ENCODE results near the gene HOXC6. TPM values are rescaled to one million over a fixed set of nuclear protein-coding genes. Genes with fewer than 3 reads are reported as not detected.
A peak's percentile ranks its signal among the peaks of the same experiment; 100 is the strongest.
"Not testable (repeated sequence)": the region's sequence is repeated elsewhere in the genome, so short reads cannot be mapped to it uniquely, and the experiment has no call there.

The HOXC6 gene
- polyA plus RNA-seq, 3 donors from 2014 or later, result not detected

DNA sequence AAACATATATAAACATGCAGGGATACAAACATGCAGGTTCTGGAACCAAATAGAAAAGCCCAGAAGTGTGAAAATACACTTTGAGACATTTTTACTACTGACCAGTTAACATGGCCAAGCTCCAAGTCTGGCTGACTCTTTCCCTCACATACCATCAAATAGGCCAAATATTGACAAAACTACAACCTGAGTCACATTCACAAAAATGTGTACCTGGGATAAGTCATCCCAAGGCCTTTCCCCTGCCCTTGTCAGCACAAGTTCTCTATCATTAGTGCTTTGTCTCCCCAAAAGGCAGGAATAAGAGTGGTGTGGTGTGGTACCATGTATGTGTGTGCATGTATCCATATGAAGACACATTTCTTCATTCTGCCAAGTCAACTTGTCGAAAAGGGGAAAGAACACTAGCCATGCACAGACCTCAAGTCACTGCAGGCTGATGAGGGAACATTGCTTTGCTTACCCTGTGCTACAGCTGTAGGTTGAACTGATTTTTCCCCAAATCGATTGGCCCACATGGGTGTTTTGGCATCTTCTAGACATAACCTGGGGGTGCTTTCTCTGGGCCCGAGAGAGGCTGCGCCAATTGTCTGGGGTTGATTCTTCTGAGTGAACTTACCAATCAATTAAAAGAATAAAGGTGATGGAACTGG is 40.3 kb downstream of the HOXC6 start:
- peaks cover 6 to 13% (median 8%) of the 10 kb centered on the region in 3 donors for H3K27me3 Mint-ChIP-seq (ENCODE audit: low read depth in 3 of 3)
- H3K4me1 Mint-ChIP-seq, result no peaks in the 10 kb centered on the region
- no peak overlapping the region for H3K27ac Mint-ChIP-seq
- no peak for DNase-seq
- no peaks in the 10 kb centered on the region for H3K36me3 Mint-ChIP-seq
- H3K4me3 Mint-ChIP-seq, result no peak overlapping the region
- no peaks in the 10 kb centered on the region for H3K9me3 Mint-ChIP-seq

DNA sequence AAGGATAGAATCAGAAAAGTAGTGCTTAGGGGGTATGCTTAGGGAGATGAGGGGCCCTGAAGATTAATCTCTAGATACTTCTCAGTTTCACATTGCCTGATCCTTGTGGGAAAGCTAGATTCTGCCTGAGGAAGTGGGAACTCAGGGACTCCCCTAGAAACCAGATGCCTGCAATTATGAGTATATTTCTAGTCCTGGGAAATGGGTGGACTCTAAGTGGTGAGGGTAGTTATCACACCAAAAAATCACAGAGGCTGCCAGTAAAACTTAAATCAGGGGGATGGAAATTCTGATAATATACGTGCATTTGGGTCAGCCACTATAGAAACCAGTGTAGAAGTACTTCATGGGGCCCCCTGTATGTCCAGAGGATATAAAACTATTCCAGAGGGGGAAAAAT is 43.7 kb downstream of the HOXC6 start:
- no peak overlapping the region for H3K27ac Mint-ChIP-seq
- no peaks in the 10 kb centered on the region for H3K4me1 Mint-ChIP-seq

DNA sequence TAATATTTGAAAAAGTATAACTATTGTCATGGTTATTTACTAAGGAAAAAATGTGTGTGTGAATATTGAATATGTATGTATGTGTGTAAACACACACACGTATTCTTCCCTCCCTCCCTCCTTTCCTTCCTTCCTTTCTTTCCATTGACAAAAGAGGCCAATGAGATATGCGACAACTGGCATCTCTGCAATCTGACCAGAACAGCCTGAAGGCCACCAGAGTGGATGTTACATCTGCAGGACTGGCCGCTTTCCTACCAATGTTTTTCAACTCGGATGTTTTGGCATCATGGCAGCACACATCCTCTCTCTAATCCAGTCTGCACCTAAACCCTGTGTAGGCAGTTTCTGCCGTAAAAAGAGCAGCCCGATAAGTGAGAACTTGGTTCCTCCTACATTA is 46.1 kb downstream of the HOXC6 start:
- H3K36me3 Mint-ChIP-seq, result peaks cover 0 to 3% (median 0%) of the 10 kb centered on the region in 3 donors

More for the DNA sequence above, 43.7 kb downstream of the HOXC6 start:
- Mint-ChIP-seq H3K4me3 (no peak overlapping the region), H3K27me3 (ENCODE audit: low read depth in 3 of 3) (peaks cover 6 to 9% (median 7%) of the 10 kb centered on the region in 3 donors), H3K36me3 (no peaks in the 10 kb centered on the region), H3K9me3 (no peaks in the 10 kb centered on the region)
- DNase-seq, result no peak

DNA sequence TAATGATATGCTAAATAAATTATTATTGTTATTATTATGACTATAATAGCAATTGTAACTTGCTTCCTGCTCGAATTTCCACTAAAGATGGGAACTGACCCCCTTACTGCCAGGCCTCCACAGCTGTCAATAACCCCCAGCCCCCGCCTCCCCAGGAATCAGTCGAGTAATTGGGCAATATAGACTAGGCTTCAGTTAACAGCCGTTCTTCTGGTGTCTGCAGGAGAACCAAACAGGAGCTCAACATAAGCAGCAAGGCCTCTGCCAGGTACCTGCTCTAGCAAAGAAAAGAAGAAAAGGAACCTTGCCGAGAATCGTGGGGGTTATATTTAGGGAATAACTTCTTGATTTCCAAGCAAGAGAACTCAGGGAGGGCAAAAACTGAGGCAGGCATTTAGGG is 47.2 kb downstream of the HOXC6 start:
- no peak overlapping the region for H3K4me3 Mint-ChIP-seq
- DNase-seq, result no peak
- H3K4me1 Mint-ChIP-seq, result peaks cover 3 to 4% of the 10 kb centered on the region in 2 donors
- H3K36me3 Mint-ChIP-seq, result peaks cover 0 to 3% (median 0%) of the 10 kb centered on the region in 3 donors
- H3K27ac Mint-ChIP-seq, result no peak overlapping the region
- peaks cover 4 to 7% (median 5%) of the 10 kb centered on the region in 3 donors for H3K27me3 Mint-ChIP-seq (ENCODE audit: low read depth in 3 of 3)
- H3K9me3 Mint-ChIP-seq, result no peaks in the 10 kb centered on the region

More for the DNA sequence above, 46.1 kb downstream of the HOXC6 start:
- peaks cover 0 to 2% of the 10 kb centered on the region in 2 donors for H3K4me1 Mint-ChIP-seq
- H3K27ac Mint-ChIP-seq, result no peak overlapping the region
- no peak for DNase-seq
- no peak overlapping the region for H3K4me3 Mint-ChIP-seq
- H3K9me3 Mint-ChIP-seq, result no peaks in the 10 kb centered on the region
- H3K27me3 Mint-ChIP-seq (ENCODE audit: low read depth in 3 of 3), result peaks cover 4 to 8% (median 5%) of the 10 kb centered on the region in 3 donors

DNA sequence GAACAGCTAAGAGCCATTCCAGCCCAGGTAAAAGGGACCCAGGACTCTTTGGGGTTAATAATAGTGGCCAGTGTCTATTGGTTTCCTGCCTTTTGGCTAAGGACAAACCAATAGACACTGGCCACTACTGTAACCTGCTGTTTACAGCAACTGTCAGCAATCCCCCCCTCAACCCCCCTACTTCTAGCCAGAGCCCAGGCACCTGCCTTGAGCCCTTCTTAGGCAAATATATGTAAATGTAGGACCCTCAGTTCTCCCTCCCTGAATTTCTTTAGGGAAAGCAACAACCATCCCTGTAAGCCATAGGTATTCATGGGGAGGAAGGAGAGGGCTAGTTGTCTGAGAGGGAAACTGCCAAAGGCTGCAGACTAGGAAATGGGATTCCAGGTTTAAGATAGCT is 47.7 kb downstream of the HOXC6 start:
- Mint-ChIP-seq H3K27ac (no peak overlapping the region), H3K4me1 (peaks cover 8 to 9% of the 10 kb centered on the region in 2 donors), H3K9me3 (no peaks in the 10 kb centered on the region), H3K36me3 (peaks cover 0 to 3% (median 0%) of the 10 kb centered on the region in 3 donors), H3K4me3 (no peak overlapping the region), H3K27me3 (ENCODE audit: low read depth in 3 of 3) (peaks cover 6 to 11% (median 7%) of the 10 kb centered on the region in 3 donors)
- no peak for DNase-seq

DNA sequence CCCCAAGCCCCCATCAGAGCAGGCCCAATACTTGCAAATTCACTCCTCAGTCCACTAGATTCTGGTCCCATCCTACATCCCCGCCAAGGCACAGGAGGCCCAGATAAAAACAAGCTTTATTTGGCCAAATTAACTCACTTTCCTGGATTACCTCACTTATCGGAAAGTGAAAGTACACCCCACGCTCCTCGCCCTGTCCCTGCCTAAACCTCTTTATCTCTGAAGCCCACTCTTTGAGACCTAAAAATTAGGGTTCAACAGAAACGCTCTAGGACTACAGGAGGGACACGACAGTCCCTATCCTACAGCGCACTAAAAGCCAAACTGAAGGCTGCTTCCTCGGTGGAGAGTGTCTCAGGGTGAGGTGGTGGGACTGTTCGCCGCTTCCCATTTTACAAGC is 49.6 kb downstream of the HOXC6 start:
- not testable (repeated sequence) for H3K4me3 Mint-ChIP-seq, H3K36me3 Mint-ChIP-seq, H3K9me3 Mint-ChIP-seq, H3K27ac Mint-ChIP-seq, DNase-seq
- H3K27me3 Mint-ChIP-seq (ENCODE audit: low read depth in 3 of 3), result peaks cover 7 to 19% (median 9%) of the 10 kb centered on the region in 3 donors
- peaks cover 24 to 27% of the 10 kb centered on the region in 2 donors for H3K4me1 Mint-ChIP-seq

DNA sequence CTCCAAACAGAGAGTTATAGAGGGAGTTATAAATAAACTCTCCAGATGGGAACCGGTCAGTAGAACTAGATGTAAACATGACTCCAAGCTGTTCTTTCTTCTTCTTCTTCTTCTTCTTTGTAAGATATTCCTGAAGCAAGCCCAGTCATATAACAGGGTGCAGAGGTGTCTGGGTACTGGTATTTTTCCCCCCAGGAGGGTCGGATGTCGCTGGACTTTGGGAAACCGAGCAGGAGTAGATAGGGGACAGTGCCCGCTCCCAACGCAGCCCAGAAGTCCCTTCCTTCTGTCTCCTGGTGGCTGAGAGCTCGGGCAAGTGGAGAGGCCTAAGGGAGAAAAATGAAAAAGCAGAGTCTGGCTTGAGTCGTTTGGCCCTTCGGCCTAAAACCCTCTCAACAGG is 50.9 kb downstream of the HOXC6 start:
- Mint-ChIP-seq H3K27me3 (ENCODE audit: low read depth in 3 of 3) (peaks cover 5 to 19% (median 9%) of the 10 kb centered on the region in 3 donors), H3K4me3 (peak overlapping the region in 2 of 5 donors; percentile 7 to 33), H3K4me1 (peaks cover 33 to 39% of the 10 kb centered on the region in 2 donors), H3K27ac (peak overlapping the region; percentile 29 to 65 (median 41))
- H3K9me3 Mint-ChIP-seq, DNase-seq, H3K36me3 Mint-ChIP-seq: not testable (repeated sequence)

Other genes with a start within 250 kb of the HOXC6 start
- not detected for gene HOXC13, start 89.6 kb upstream of the HOXC6 start, polyA plus RNA-seq
- not detected for gene HOXC12, start 73.5 kb upstream of the HOXC6 start, polyA plus RNA-seq
- gene HOXC11, start 55.3 kb upstream of the HOXC6 start, polyA plus RNA-seq, result not detected
- gene HOTAIR, start 53.5 kb upstream of the HOXC6 start, polyA plus RNA-seq, result not detected
- not detected for gene HOXC10, start 43.3 kb upstream of the HOXC6 start, polyA plus RNA-seq
- gene HOXC9, start 28.3 kb upstream of the HOXC6 start, polyA plus RNA-seq, result not detected
- gene HOXC8, start 19.5 kb upstream of the HOXC6 start, polyA plus RNA-seq, result not detected
- not detected for gene HOXC5, start 4.6 kb downstream of the HOXC6 start, polyA plus RNA-seq
- under 1 TPM; 0.45 to 0.99 (median 0.92) TPM for gene HOXC4, start 25.4 kb downstream of the HOXC6 start, polyA plus RNA-seq
- gene SMUG1, start 160.5 kb downstream of the HOXC6 start, polyA plus RNA-seq, result 10 to 100 TPM; 30.7 to 41.6 (median 34.4) TPM